Measurements from ENCODE around the gene GNMT. TPM values are rescaled to one million over a fixed set of nuclear protein-coding genes. Genes with fewer than 3 reads are reported as not detected.
A peak's percentile ranks its signal among the peaks of the same experiment; 100 is the strongest.

The GNMT gene
- total and polyA plus RNA-seq, 9 of the 15 experiments (the other 6 are each of a cell fraction or from before 2014, with no cell fraction given) = 0.11 to 0.29 (median 0.15) TPM; not detected in 6

DNA sequence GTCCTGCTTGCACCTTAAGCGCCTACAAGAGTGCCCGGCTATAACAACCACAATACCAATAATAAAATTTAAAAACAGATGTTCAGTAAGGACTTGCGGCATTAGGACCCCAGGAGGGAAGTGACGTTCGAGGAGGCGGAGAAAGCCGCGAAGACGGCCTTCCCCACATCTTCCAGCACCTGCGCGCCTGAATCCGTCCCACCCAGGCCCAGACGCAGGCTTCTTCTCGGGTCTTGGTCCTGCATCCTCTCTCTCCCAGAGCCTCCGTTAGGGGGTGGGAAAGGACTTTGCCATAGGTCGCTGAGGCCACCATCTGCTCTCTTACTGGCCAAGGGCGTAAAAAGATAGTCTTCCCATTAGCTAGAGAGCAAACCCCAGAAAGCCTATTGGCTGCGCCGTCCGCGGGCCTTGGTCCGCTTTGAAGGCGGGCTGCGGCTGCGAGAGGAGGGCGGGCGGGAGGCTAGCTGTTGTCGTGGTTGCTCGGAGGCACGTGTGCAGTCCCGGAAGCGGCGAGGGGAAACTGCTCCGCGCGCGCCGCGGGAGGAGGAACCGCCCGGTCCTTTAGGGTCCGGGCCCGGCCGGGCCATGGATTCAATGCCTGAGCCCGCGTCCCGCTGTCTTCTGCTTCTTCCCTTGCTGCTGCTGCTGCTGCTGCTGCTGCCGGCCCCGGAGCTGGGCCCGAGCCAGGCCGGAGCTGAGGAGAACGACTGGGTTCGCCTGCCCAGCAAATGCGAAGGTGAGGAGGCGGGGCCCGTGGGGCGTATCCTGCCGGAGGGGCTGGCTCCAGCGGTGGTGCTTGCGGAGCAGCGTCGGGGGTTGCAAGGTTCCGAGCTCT, 31.4 kb upstream of the GNMT start, which contains the start of gene CNPY3 (continued):
- TF ChIP-seq ELK1 (CRISPR knock-in tag; IDR thresholded peaks at IDR 0.05) = no peak
- no peak for TF ChIP-seq THRA (IDR thresholded peaks at IDR 0.05)
- TF ChIP-seq E2F8 (IDR thresholded peaks at IDR 0.05; ENCODE audit: low read depth, partially characterized antibody) = peak; percentile 84
- 0 out of 2 replicates have a peak, but pooled peaks have one; percentile 5 for TF ChIP-seq REST (IDR thresholded peaks at IDR 0.05; ENCODE audit: borderline replicate concordance)
- TF ChIP-seq REST (CRISPR knock-in tag; IDR thresholded peaks at IDR 0.05; ENCODE audit: low read depth) = peak; percentile 47; the same call in 1 of the 2 replicates
- no peak for TF ChIP-seq STAG1 (CRISPR knock-in tag; IDR thresholded peaks at IDR 0.05; ENCODE audit: borderline replicate concordance)
- TF ChIP-seq PURB (CRISPR knock-in tag; IDR thresholded peaks at IDR 0.05; ENCODE audit: low read depth) = no peak
- peak; percentile 31 for TF ChIP-seq PRDM10 (IDR thresholded peaks at IDR 0.05; ENCODE audit: partially characterized antibody)

Data from K562 (cell line).